H1 (cell line): Measurements from ENCODE around the gene PHLPP2. TPM values are rescaled to one million over a fixed set of nuclear protein-coding genes. Genes with fewer than 3 reads are reported as not detected.

Experiments used
- ATF2 ChIP-seq: IDR thresholded peaks from 2 replicates; pipeline ENCODE4 v1.6.1; 2012; ENCODE audit warnings: low read length, inconsistent platforms
- BACH1 ChIP-seq: IDR thresholded peaks from 2 replicates; pipeline ENCODE4 v1.6.1; 2012; ENCODE audit warnings: low read length, improper control_type of control experiment
- JUND ChIP-seq: IDR thresholded peaks from 2 replicates; pipeline ENCODE4 v1.6.1; 2011; ENCODE audit warnings: mild to moderate bottlenecking, improper control_type of control experiment, low read length
- PHF8 ChIP-seq: fragments of 200-600 bp; sonication (generic); conservative IDR thresholded peaks from 2 replicates; pipeline ENCODE4 v1.7.1; 2012; ENCODE audit warnings: low read depth, mild to moderate bottlenecking, inconsistent platforms, low read length, moderate library complexity
- SAP30 ChIP-seq: fragments of 300-600 bp; sonication (generic); IDR thresholded peaks from 2 replicates; pipeline ENCODE4 v1.7.1; 2012; ENCODE audit warnings: low read length, moderate library complexity, mild to moderate bottlenecking, inconsistent platforms; ENCODE audit not compliant: insufficient read depth, insufficient replicate concordance
- TBP ChIP-seq: IDR thresholded peaks from 2 replicates; pipeline ENCODE4 v1.6.1; 2011; ENCODE audit warnings: low read depth, low read length, improper control_type of control experiment
- TEAD4 ChIP-seq: IDR thresholded peaks from 2 replicates; pipeline ENCODE4 v1.6.1; 2012; ENCODE audit warnings: low read depth, low read length, inconsistent platforms, mixed read lengths
- polyA plus RNA-seq, 7 experiments: library from polyadenylated mRNA; depleted of rRNA in 3 of 7; stranded (reverse) in 5 of 7; unstranded in 2 of 7; fragments of >200 nt in 5 of 7; fragments of 200-250 nt in 2 of 7; gene quantifications; 1 replicate in 5 of 7; 2 replicates in 1 of 7; 4 replicates in 1 of 7; pipeline versions ENCODE4 v1.2.1 to v1.2.3, GENCODE V29; 2011 to 2013; ENCODE audit warnings: missing spikeins in 2 of 7, mixed read lengths in 2 of 7
- total RNA-seq: library from RNA; stranded (reverse); fragmentation: NEBNext Ultra II Directional; extraction: Animal tissue kit (Norgen Biotek cat#: 25700); gene quantifications from 2 replicates; pipeline ENCODE4 v1.2.1, GENCODE V29; 2021
- TF ChIP-seq, protein P1 (sequence below): fragments of 300-600 bp; sonication (generic); IDR thresholded peaks from 2 replicates; pipeline ENCODE4 v1.7.1; 2012; ENCODE audit warnings: low read length, moderate library complexity, mild to moderate bottlenecking, inconsistent platforms; ENCODE audit not compliant: insufficient replicate concordance

Gene PHLPP2
- total and polyA plus RNA-seq, 2 of the 8 experiments (the other 6 are each of a cell fraction or from before 2014, with no cell fraction given) = 7.3 to 12.9 TPM

DNA sequence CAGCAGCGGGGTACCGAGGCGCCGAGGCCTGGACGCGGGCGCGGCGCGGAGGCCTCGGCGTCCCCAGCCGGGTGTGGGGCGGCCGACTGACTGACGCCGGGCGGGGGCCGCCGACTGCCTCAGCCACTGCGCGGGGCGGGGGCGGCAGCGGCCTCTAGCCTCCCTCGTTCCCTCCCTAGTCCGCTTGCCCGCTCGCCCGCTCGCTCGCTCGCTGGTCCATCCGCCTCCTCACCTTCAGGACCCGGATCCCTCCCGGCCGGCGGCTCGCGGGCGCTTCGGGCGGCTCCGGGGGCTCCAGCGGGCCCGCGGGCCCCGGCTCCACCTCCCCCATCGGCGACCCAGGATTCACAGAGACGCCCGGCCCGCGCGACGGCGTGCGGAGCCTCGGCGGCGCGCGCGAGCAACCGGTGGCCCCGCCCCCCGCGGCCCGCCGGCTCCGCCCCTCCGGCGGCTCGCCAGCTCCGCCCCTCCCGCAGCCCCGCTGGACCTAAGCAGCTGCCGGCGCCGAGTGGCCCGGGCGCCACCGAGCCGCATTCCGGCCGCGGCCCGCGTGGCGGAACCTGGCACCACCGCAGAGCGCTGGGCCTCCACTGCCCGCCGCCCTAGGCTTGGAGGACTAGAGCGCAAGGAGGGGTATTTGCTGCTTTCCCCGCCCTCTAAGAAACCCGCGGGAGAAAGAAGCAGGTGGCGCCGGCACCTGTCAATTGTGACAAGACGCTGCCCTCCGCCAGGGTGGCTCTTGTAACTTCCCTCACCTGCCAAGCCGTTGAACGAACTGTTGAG lies 773 bp downstream of the PHLPP2 start (continued):
- TF ChIP-seq, protein P1, sequence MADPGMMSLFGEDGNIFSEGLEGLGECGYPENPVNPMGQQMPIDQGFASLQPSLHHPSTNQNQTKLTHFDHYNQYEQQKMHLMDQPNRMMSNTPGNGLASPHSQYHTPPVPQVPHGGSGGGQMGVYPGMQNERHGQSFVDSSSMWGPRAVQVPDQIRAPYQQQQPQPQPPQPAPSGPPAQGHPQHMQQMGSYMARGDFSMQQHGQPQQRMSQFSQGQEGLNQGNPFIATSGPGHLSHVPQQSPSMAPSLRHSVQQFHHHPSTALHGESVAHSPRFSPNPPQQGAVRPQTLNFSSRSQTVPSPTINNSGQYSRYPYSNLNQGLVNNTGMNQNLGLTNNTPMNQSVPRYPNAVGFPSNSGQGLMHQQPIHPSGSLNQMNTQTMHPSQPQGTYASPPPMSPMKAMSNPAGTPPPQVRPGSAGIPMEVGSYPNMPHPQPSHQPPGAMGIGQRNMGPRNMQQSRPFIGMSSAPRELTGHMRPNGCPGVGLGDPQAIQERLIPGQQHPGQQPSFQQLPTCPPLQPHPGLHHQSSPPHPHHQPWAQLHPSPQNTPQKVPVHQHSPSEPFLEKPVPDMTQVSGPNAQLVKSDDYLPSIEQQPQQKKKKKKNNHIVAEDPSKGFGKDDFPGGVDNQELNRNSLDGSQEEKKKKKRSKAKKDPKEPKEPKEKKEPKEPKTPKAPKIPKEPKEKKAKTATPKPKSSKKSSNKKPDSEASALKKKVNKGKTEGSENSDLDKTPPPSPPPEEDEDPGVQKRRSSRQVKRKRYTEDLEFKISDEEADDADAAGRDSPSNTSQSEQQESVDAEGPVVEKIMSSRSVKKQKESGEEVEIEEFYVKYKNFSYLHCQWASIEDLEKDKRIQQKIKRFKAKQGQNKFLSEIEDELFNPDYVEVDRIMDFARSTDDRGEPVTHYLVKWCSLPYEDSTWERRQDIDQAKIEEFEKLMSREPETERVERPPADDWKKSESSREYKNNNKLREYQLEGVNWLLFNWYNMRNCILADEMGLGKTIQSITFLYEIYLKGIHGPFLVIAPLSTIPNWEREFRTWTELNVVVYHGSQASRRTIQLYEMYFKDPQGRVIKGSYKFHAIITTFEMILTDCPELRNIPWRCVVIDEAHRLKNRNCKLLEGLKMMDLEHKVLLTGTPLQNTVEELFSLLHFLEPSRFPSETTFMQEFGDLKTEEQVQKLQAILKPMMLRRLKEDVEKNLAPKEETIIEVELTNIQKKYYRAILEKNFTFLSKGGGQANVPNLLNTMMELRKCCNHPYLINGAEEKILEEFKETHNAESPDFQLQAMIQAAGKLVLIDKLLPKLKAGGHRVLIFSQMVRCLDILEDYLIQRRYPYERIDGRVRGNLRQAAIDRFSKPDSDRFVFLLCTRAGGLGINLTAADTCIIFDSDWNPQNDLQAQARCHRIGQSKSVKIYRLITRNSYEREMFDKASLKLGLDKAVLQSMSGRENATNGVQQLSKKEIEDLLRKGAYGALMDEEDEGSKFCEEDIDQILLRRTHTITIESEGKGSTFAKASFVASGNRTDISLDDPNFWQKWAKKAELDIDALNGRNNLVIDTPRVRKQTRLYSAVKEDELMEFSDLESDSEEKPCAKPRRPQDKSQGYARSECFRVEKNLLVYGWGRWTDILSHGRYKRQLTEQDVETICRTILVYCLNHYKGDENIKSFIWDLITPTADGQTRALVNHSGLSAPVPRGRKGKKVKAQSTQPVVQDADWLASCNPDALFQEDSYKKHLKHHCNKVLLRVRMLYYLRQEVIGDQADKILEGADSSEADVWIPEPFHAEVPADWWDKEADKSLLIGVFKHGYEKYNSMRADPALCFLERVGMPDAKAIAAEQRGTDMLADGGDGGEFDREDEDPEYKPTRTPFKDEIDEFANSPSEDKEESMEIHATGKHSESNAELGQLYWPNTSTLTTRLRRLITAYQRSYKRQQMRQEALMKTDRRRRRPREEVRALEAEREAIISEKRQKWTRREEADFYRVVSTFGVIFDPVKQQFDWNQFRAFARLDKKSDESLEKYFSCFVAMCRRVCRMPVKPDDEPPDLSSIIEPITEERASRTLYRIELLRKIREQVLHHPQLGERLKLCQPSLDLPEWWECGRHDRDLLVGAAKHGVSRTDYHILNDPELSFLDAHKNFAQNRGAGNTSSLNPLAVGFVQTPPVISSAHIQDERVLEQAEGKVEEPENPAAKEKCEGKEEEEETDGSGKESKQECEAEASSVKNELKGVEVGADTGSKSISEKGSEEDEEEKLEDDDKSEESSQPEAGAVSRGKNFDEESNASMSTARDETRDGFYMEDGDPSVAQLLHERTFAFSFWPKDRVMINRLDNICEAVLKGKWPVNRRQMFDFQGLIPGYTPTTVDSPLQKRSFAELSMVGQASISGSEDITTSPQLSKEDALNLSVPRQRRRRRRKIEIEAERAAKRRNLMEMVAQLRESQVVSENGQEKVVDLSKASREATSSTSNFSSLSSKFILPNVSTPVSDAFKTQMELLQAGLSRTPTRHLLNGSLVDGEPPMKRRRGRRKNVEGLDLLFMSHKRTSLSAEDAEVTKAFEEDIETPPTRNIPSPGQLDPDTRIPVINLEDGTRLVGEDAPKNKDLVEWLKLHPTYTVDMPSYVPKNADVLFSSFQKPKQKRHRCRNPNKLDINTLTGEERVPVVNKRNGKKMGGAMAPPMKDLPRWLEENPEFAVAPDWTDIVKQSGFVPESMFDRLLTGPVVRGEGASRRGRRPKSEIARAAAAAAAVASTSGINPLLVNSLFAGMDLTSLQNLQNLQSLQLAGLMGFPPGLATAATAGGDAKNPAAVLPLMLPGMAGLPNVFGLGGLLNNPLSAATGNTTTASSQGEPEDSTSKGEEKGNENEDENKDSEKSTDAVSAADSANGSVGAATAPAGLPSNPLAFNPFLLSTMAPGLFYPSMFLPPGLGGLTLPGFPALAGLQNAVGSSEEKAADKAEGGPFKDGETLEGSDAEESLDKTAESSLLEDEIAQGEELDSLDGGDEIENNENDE = no peak
- TF ChIP-seq TEAD4 (peak; percentile 80), TBP (0 out of 2 replicates have a peak, but pooled peaks have one; percentile 42), JUND (no peak), BACH1 (no peak), PHF8 (peak; percentile 60; the same call in 1 of the 2 replicates), SAP30 (peak; percentile 86), ATF2 (no peak)
